B cell (primary cell): Measurements from ENCODE around the gene GJA10.

Experiments used
- CTCF ChIP-seq: fragments of 200-600 bp; IDR thresholded peaks from one replicate; pipeline ENCODE4 v1.8.0; 2022; ENCODE audit warnings: antibody characterized with exemption, mild to moderate bottlenecking
- EZH2 ChIP-seq: IDR thresholded peaks from 2 replicates; pipeline ENCODE4 v1.6.1; 2012; ENCODE audit warnings: borderline replicate concordance, low read depth, mild to moderate bottlenecking, moderate library complexity, low read length; ENCODE audit not compliant: insufficient read depth, poor library complexity, severe bottlenecking

- no peak for TF ChIP-seq CTCF
- no peak for TF ChIP-seq EZH2
These were observed 41.2 kb upstream of the GJA10 start for GRCh38 chr6:89853068-89853467.
